D721Med (cell line): ENCODE measurements around the gene ODR4.
"Not testable (repeated sequence)": the region's sequence is repeated elsewhere in the genome, so short reads cannot be mapped to it uniquely, and the experiment has no call there.

ENCODE experiments used
- DNase-seq: peaks from one replicate; pipeline ENCODE4 v3.0.0; 2011; ENCODE audit warnings: low spot score; ENCODE audit not compliant: insufficient read length
- FAIRE-seq: peaks from 2 replicates; lab custom pipeline; 2011; peaks lifted over from hg19 to GRCh38; lab: Jason Lieb, UNC
- TF ChIP-seq, protein P1 (sequence below): IDR thresholded peaks from 2 replicates; pipeline ENCODE4 v1.5.1; 2012; ENCODE audit warnings: mild to moderate bottlenecking, control low read depth; ENCODE audit not compliant: insufficient read depth; ENCODE audit errors: missing control alignments

ODR4 gene

DNA sequence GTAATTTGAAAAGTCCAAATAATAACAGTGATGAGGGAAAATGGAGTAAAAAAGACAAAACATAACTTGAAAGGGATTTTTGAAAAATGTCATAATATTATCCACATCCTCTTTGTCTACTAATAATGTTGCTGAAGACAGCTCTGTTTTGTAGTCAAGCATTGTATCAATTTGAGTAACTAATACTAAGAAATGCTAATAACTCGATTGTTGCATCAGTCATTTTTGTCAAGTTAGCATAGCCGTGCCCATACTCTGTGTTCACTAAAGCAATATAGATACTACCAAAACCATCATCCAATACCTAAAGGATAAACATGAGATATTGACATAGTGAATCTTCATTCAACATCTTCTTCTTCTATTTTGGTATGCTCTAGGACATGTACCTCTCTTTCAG, 68.0 kb downstream of the ODR4 start:
- DNase-seq, result no peak
- TF ChIP-seq, protein P1, sequence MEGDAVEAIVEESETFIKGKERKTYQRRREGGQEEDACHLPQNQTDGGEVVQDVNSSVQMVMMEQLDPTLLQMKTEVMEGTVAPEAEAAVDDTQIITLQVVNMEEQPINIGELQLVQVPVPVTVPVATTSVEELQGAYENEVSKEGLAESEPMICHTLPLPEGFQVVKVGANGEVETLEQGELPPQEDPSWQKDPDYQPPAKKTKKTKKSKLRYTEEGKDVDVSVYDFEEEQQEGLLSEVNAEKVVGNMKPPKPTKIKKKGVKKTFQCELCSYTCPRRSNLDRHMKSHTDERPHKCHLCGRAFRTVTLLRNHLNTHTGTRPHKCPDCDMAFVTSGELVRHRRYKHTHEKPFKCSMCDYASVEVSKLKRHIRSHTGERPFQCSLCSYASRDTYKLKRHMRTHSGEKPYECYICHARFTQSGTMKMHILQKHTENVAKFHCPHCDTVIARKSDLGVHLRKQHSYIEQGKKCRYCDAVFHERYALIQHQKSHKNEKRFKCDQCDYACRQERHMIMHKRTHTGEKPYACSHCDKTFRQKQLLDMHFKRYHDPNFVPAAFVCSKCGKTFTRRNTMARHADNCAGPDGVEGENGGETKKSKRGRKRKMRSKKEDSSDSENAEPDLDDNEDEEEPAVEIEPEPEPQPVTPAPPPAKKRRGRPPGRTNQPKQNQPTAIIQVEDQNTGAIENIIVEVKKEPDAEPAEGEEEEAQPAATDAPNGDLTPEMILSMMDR, result no peak
- FAIRE-seq, result peak; percentile 75

DNA sequence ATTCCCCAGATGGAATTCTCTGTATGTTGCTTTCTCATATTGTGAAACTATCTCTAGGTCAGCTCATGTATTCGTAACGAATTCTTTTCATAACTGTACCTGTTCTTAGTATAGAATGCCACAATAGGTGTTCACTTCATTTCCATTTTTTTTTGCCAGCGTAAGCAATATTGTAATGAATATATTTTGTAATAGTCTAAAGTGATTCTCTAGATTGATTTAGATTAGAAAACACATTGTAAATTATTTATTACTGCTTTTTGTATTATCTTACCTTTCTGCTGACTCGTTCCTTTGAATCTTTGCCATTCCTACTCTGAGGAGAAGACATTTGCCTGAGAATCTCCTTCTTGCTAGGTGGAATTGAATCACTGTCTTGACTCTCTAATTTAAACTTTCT, 70.5 kb downstream of the ODR4 start:
- TF ChIP-seq, protein P1, result no peak
- no peak for FAIRE-seq
- DNase-seq, result no peak

DNA sequence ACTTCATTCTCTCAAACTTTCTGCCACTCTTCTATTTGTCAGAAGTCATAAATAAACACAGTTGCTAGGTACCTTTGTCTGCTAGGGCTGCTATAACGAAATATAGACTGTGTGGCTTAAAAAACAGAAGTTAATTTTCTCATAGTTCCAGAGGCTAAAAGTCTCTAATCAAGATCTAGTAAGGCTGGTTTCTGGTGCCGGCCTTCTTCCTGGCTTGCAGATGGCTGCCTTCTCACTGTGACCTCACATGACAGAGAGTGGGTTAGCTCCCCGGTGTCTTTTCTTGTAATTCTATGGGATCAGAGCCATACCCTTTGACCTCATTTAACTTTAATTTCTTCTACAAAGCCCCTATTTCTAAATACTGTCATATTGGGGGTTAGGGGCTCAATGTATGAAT, 79.3 kb downstream of the ODR4 start:
- FAIRE-seq (peak; percentile 90), DNase-seq (no peak)
- TF ChIP-seq, protein P1, result no peak

DNA sequence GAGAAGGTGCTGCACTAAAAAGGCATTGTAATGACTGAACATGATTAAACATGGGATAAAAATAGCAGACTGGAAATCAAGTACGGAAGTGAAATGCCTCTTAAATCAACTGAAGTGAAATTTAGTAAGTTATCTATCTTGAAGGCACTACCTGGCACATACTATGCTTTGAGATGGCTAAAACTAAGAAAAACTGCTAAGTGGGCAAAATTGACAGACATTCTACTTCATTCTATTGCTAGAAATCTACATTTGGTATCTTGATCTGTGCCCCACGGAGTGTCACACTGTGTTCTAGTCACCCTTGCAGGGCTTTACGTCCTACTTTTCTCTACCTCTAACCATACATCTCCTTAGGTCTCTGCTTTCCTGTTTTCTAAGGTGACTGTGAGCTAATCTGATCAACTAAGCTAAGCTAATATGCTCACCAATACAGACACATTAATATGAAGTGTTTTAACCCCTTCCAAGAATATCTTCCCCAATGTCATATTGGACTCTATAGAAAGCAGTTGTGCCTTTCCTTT, 81.2 kb downstream of the ODR4 start:
- DNase-seq (no peak), FAIRE-seq (peak; percentile 98)
- TF ChIP-seq, protein P1, result no peak

DNA sequence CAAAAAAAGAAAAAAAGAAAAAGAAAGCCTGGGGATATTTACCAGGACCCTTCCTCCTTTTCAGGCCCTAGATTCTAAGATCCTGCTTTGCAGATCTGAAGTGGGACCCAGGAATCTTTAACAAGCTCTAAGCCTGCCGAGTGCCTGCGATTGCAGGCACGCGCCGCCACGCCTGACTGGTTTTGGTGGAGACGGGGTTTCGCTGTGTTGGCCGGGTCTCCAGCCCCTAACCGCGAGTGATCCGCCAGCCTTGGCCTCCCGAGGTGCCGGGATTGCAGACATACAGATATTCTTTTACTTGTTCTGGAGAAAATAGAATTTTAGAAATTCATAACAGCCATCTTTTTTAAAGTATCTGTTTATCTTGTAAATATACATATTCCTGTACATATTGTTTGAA, 83.5 kb downstream of the ODR4 start:
- not testable (repeated sequence) for FAIRE-seq, DNase-seq

DNA sequence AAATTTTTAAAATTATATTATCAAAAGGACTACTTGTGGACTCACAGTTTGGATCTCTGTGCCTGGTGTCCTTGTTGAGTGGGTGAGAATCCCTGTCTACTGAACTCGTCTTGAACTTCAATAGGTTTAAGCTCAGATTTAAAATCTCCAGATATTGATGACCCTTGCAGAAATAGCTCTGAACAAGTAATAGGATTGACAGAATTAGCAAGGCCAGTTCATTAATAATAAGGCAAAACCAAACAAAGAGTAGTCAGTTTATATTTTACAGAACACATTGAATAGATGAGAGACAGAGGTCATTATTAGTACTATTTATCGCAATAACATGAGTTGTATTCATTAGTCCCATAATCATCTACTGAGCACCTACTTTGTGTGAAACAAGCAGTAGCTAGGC, 85.4 kb downstream of the ODR4 start, which contains the start of gene PDC:
Gene PDC, minus strand, starts transcription at position 101 of the 400 bp plus-strand sequence. CDS start 11,655 bp downstream, outside the sequence.
- FAIRE-seq, result peak; percentile 99
- DNase-seq, result no peak
- TF ChIP-seq, protein P1, result no peak

DNA sequence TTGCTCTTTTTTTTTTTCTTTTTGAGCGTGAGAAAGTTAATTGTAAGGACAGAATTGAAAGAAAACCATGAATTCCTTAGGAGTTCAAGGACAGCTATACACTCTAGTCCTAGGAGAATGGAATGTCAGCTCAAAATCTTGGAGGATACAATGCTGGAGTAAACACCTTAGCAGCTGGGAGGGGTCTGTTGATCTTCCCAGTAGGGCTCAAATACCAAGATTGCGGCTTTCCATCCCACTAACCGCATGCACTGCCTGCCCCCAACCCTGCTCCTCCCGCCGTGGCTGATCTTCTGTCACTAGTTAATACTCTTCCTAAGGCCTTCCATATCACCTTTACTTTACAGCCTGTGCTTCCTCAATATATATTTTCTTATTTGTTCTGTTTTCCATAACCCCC, 87.9 kb downstream of the ODR4 start:
- TF ChIP-seq, protein P1, result no peak
- FAIRE-seq, result no peak
- no peak for DNase-seq

DNA sequence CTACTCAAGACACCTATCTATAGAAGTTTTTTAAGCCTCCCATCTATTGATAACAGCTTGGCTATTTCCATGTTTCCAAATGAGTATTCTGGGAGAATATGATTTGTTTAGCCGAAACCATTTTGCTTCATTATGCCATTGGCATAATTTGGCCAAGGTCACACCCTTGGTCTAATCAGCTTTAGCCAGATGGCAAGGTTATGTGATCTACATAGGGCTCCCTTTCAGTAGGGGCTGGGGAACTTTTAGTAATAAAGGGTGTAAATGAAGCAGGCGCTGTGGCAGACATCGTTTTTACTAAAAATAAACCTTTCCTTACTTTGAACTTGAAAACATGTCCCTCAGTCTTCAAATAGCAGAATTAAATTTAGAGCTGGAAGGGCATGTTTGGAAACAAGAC, 88.3 kb downstream of the ODR4 start:
- TF ChIP-seq, protein P1, result no peak
- no peak for DNase-seq
- FAIRE-seq, result no peak

DNA sequence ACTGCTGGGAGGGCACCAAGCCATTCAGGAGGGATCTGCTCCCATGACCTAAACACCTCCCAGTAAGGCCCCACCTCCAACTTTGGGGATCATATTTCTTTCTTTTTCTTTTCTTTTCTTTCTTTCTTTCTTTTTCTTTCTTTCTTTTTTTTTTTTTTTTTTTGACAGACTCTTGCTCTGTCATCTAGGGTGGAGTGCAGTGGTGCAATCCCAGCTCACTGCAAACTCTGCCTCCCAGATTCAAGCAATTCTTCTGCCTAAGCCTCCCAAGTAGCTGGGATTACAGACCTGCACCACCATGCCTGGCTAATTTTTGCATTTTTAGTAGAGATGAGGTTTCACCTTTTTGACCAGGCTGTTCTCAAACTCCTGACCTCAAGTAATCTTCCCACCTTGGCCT, 89.9 kb downstream of the ODR4 start:
- FAIRE-seq, result not testable (repeated sequence)

More for the DNA sequence above, 89.9 kb downstream of the ODR4 start:
- not testable (repeated sequence) for DNase-seq
